HG03095 (cell line): ENCODE measurements around the gene TFF1.
"Not testable (repeated sequence)": the region's sequence is repeated elsewhere in the genome, so short reads cannot be mapped to it uniquely, and the experiment has no call there.

ENCODE experiments used
- ATAC-seq: cut with Tn5 transposase; IDR thresholded peaks from one replicate; pipeline ENCODE4 v1.9.1; 2021; ENCODE audit warnings: moderate library complexity; ENCODE audit not compliant: unreplicated experiment

The TFF1 gene

GRCh38 chr21:42366292-42367010 lies at the start of gene TFF1:
TFF1 (minus strand) TSS chr21:42366535; CDS start chr21:42366495, 40 bp downstream.
- no peak for ATAC-seq

DNA sequence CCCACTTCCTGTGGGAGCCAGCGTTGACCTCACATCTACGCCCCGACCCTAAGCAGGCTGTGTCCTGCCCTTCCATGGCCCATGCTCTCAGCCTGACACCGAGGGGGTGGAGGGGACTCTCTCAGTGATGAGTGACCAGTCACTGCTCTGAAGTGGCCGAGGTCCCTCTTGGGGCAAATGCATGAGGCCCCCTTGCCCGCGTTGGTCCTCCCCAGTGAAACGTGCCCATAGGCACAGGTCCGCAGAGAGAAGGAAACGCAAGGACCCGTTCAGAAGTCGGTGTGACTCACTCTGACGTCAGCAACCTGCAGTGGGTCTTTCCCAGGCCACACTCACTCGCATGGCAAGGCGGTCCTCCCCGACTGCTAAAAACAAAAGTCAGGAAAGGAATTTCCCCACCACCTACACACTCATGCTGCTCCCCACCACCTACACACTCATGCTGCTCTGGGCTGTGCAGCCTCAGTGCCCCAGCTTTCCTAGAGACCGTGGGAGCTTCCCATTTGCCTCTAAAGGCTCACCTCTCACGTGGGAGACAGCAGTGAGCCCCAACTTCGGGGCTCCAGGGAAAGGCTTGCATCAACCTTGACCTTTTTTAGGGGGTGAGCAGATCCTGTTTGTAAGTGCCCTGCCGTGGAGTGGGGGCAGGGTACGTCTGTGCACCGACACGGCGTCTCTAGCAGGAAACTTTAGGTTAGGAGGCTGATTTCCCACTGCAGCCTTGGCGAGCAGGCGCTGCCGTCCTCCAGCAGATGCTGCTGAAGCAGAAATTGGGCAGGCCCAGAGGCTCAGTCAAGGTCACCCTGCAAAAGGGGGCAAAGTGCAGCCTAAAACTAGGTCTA lies 48.8 kb upstream of the TFF1 start:
- ATAC-seq: peak; percentile 69

GRCh38 chr21:42414553-42414927 lies 48.2 kb upstream of the TFF1 start:
- ATAC-seq: no peak

GRCh38 chr21:42414066-42414465 lies 47.7 kb upstream of the TFF1 start:
- no peak for ATAC-seq

DNA sequence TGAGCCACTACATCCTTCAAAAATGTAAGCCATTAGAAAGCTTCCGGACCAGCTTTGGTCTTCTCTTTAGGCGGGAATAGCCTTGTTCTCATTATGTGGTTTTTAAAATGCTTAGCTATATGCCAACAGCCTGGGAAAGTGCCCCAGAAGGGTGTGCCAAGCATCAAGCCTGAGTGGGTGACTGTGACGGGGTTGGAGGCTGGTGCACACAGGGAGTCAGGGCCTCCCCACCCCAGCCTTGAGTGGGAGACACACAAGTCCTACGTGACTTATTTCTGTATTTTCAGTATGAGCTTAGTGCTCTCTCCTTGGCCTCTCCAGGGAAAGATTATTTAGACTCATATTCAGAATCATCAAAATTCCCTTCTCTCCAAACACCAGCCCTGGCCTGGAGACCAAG lies 47.2 kb upstream of the TFF1 start:
- ATAC-seq: no peak

DNA sequence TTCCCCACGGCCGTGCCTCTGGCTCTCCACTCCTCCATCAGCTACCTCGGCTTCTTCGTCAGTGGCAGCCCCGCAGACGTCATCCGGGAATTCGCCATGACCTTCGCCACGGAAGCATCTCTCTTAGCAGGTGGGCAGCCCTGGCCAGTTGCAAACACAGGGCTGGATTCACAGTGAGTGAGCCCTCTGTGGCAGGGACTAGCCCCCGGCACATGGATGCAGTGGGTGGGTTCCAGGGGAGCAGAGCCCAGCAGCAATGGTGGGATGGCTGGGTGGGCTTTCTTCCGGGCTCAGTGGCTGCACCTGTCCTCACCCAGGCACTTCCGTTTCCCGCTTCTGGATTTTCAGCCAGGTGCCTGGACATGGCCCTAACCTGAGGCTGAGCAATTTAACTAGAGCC lies 46.8 kb upstream of the TFF1 start:
- no peak for ATAC-seq

DNA sequence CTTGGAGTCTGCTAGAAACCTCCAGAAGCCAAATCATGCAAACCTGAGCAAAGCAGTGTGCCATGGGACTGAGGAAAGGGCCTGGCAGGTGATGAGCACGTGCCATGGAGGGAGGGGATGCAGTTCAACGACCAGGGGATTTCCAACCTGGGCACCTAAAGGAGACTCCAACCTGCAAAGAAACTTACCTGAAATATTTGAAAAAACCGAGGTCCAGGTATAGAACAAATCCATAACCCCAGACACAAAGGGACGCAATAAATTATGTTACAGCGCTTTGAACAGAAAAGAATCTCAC lies 46.2 kb upstream of the TFF1 start:
- no peak for ATAC-seq

DNA sequence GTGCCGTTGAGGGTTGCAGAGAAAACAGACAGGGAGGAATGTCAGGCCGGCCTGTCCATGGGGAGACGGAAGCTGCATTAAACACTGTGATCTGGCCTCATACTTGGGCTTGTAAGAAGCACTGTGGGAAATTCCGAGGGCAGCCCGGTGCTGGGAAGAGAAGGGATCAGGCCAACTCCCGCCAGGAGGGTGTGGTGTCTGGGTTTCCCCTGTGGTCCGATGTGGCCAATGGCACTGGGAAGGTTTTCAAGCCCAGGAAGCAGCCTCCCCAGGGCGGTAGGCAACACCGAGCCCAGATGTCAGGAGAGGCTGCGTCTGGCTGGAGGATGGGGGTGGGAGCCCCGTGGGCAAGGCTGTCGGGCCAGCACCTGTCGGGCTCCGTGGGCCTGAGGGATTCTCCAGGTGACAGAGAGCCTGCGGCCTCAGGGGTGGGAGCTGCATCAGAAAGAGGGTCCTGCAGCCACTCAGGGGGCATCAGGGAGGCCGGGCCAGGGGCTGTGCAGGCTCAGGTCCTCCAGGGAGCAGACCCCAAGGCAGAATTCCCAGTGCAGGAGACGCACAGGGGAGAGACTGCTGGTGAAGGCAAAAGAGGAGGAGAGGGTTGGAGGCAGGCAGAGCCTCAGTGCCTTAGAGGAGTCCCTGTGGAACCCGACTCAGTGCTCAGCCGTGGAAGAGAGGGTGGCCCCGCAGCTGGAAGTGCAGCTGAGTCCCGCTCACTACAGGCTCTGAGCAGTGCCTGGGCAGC lies 45.7 kb upstream of the TFF1 start:
- ATAC-seq: no peak

GRCh38 chr21:42411197-42411869 lies 45.0 kb upstream of the TFF1 start:
- ATAC-seq: no peak

DNA sequence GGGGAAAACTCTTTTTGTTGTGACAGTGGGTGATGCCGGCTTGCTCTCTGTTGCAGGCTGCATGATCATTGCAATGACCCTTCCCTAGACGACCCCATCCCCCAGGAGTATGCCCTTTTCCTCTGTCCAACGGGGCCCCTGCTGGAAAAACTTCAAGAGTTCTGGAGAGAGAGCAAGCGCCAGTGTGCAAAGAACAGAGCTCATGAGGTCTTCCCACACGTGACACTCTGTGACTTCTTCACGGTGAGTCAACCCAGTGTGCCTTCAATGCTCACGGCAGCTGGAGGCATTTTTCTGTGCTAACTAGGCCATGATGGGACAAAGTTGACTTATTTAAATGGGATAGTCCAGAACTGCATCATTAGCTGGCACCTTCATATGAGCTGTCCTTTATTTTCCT lies 43.0 kb upstream of the TFF1 start:
- no peak for ATAC-seq

- not testable (repeated sequence) for ATAC-seq
These were observed 42.4 kb upstream of the TFF1 start for GRCh38 chr21:42408718-42409117.

GRCh38 chr21:42407476-42407875 lies 41.1 kb upstream of the TFF1 start:
- ATAC-seq: no peak

GRCh38 chr21:42406866-42407265 lies 40.5 kb upstream of the TFF1 start:
- ATAC-seq: no peak

- ATAC-seq: no peak
These were observed 39.9 kb upstream of the TFF1 start for GRCh38 chr21:42406201-42406621.

DNA sequence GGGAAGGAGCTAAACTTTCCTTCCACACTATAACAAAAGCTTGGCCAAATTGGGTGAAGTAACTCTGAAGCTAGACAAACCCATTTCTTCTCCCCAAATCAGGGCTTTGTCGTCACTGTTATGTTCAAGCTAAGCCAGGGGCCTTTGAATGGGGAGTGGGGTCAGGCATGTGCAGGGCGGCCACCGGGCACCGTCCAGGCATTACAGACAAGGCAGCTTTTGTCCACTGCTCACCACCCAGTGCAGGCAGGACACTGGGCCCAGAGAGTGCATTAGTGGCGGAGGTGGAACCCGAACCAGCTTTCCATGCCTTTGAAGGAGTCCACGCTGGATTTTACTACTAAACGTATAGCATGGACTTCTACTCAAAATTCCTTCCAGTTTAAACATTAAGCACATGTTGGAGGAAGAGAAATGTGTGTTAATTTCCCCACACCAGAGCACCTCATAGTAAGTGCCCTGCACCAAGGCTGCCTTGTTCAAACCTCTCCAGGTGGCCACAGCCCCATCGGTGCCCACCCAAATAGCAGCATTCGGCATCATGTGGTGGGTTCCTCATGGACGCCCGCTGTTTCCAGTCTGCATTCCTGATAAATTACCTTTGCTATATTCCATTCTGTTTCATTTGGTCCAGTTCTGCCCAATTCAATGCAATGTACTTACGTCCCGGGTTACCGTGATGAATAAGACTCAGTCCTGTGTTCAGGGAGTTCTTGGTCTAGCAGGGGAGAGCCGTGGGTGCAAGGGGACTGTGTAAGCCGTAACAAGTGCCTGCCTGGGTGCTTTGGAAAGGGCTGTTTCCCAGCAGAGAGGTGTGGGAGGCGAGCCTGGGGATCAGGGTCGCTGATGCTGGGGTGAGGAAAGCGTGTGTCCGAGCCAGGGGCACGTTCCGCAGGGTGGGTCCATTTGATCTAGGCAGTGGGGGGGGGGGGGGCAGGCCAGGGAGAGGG lies 39.0 kb upstream of the TFF1 start:
- no peak for ATAC-seq

DNA sequence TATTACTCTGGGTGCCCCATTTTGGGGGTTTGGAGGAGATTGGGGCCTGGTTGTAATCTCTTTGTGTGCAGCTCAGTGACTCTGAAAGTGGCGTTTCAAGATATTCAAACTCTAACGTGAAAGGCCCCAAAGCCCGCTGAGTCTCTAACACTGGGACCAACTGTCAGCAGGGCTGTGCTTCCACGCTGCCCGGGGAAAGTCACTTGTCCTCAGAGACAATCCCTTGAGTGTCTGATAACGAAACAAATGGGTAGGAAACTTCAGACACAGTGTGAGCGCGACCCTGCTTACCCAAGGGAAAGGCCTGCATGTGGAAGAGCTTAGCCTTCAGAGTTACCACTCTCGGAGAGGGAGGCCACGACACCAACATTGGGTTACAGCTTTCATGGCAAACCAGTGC lies 38.2 kb upstream of the TFF1 start:
- ATAC-seq: no peak

GRCh38 chr21:42403611-42404231 lies 37.4 kb upstream of the TFF1 start, which contains the start of gene UBASH3A:
UBASH3A (plus strand) TSS chr21:42403902; CDS start chr21:42403946, 44 bp downstream.
- ATAC-seq: no peak

DNA sequence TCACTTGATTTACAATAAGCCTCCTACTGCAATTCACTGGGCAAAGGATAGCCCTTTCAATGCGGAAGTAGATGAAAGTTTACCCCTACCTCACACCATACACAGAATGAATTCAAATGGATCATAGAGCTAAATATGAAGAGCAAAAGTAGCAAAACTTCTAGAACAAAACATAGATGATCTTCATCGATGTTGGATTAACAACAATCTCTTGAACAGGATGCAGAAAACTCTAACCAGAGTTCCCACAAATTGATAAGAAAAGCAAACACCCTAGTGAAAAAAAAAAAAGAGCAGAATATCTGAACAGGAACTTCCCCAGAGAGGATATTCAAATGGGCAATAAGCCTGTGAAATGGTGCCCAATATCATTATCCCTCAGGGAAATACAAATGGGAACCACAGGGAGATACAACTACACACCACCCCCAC lies 35.5 kb upstream of the TFF1 start:
- no peak for ATAC-seq

- no peak for ATAC-seq
These were observed 34.8 kb upstream of the TFF1 start for GRCh38 chr21:42401154-42401553.

DNA sequence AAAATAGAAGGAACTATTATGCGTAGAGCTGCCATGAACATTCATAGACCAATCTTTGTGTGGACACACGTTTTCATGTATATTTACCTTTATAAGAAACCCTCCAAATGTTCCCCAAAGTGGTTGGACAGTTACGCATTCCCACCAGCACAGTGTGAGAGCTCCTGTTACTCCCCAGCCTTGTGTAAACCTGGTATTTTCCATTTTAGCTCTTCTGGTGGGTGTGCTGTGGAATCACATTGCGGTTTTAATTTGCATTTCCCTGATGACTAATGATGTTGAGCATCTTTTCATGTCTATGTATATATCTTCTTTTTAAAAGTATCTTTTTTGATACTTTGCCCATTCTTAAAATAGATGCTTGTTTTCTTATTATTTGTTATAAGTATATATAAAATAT lies 34.2 kb upstream of the TFF1 start:
- ATAC-seq: no peak
